ENCODE measurements around the gene ERP27. TPM values are rescaled to one million over a fixed set of nuclear protein-coding genes. Genes with fewer than 3 reads are reported as not detected.

The ERP27 gene
- total and polyA plus RNA-seq, 10 donors, result 1.3 to 6.4 (median 3.8) TPM

- DNase-seq, result no peak
- H3K9me3 ChIP-seq, result no peaks in the 10 kb centered on the region
- intact Hi-C loops (cut with DNase I; ENCODE audit: low total_unique reads), result no loop called here
- H3K4me3 ChIP-seq, result peak overlapping the region in 7 of 8 donors; percentile 7 to 94 (median 33)
- TF ChIP-seq POLR2A (IDR thresholded peaks at IDR 0.05) (no peak), POLR2AphosphoS5 (IDR thresholded peaks at IDR 0.05) (peak in 1 of 3 donors; percentile 35)
- 18 to 49% (median 29%) methylated on average over 9 of the region's 9 CpGs for WGBS, 5 donors
- H3K36me3 ChIP-seq, result peaks cover 0 to 29% (median 0%) of the 10 kb centered on the region in 6 donors
- peaks cover 76 to 97% (median 89%) of the 10 kb centered on the region in 6 donors for H3K4me1 ChIP-seq
- H3K27ac ChIP-seq, result peak overlapping the region; percentile 65 to 94 (median 91)
- H3K27me3 ChIP-seq (replicated peaks in 1 of 7), result no peaks in the 10 kb centered on the region
Observed at GRCh38 chr12:14956024-14956891, 17.9 kb upstream of the ERP27 start.

- H3K4me3 ChIP-seq, result peak overlapping the region in 3 of 8 donors; percentile 2 to 44 (median 21)
- H3K27me3 ChIP-seq (replicated peaks in 1 of 7), result no peaks in the 10 kb centered on the region
- TF ChIP-seq POLR2AphosphoS5 (IDR thresholded peaks at IDR 0.05) (peak in 1 of 3 donors; percentile 55), POLR2A (IDR thresholded peaks at IDR 0.05) (no peak)
- intact Hi-C loops (cut with DNase I; ENCODE audit: low total_unique reads), result no loop called here
- WGBS, 5 donors, result 15 to 54% (median 36%) methylated on average over 4 of the region's 4 CpGs
- no peak for DNase-seq
- peaks cover 93 to 100% (median 100%) of the 10 kb centered on the region in 6 donors for H3K4me1 ChIP-seq
- H3K9me3 ChIP-seq, result no peaks in the 10 kb centered on the region
- H3K36me3 ChIP-seq, result peaks cover 0 to 49% (median 13%) of the 10 kb centered on the region in 6 donors
- peak overlapping the region; percentile 31 to 94 (median 88) for H3K27ac ChIP-seq
Observed at GRCh38 chr12:14954269-14954668, 15.9 kb upstream of the ERP27 start.

- no peak for DNase-seq
- Histone ChIP-seq H3K27me3 (replicated peaks in 1 of 7) (no peaks in the 10 kb centered on the region), H3K4me3 (peak overlapping the region in 3 of 8 donors; percentile 2 to 61 (median 21)), H3K27ac (peak overlapping the region; percentile 31 to 94 (median 88)), H3K36me3 (peaks cover 0 to 54% (median 14%) of the 10 kb centered on the region in 6 donors), H3K4me1 (peaks cover 95 to 100% (median 100%) of the 10 kb centered on the region in 6 donors), H3K9me3 (no peaks in the 10 kb centered on the region)
- 52 to 61% (median 58%) methylated on average over 1 of the region's 1 CpG for WGBS, 5 donors
- intact Hi-C loops (cut with DNase I; ENCODE audit: low total_unique reads), result no loop called here
- TF ChIP-seq POLR2AphosphoS5 (IDR thresholded peaks at IDR 0.05), result no peak
- TF ChIP-seq CTCF (IDR thresholded peaks at IDR 0.05 in 8 of 11, conservative IDR thresholded peaks at IDR 0.05 in 3 of 11), result no peak
- TF ChIP-seq POLR2A (IDR thresholded peaks at IDR 0.05), result no peak
Observed at GRCh38 chr12:14953752-14954151, 15.4 kb upstream of the ERP27 start.

- H3K27ac ChIP-seq, result peak overlapping the region; percentile 63 to 94 (median 88)
- H3K4me1 ChIP-seq, result peaks cover 89 to 100% (median 100%) of the 10 kb centered on the region in 6 donors
- no peaks in the 10 kb centered on the region for H3K9me3 ChIP-seq
- intact Hi-C loops (cut with DNase I; ENCODE audit: low total_unique reads), result no loop called here
- peak; percentile 73 for DNase-seq
- TF ChIP-seq POLR2AphosphoS5 (IDR thresholded peaks at IDR 0.05), result peak in 1 of 3 donors; percentile 79
- no peak for TF ChIP-seq POLR2A (IDR thresholded peaks at IDR 0.05)
- no peak for TF ChIP-seq CTCF (IDR thresholded peaks at IDR 0.05 in 8 of 11, conservative IDR thresholded peaks at IDR 0.05 in 3 of 11)
- peaks cover 0 to 66% (median 21%) of the 10 kb centered on the region in 6 donors for H3K36me3 ChIP-seq
- 17 to 32% (median 28%) methylated on average over 7 of the region's 7 CpGs for WGBS, 5 donors
- H3K4me3 ChIP-seq, result peak overlapping the region in 5 of 8 donors; percentile 10 to 61 (median 21)
- no peaks in the 10 kb centered on the region for H3K27me3 ChIP-seq (replicated peaks in 1 of 7)
Observed at GRCh38 chr12:14952299-14952921, 14.1 kb upstream of the ERP27 start.
